Astrocyte (in vitro differentiated cells and primary cell): ENCODE measurements around the gene SH3BP2.

Experiments
- CTCF ChIP-seq: IDR thresholded peaks from 2 replicates; pipeline ENCODE4 v1.5.1; 2011; ENCODE audit warnings: low read depth, mild to moderate bottlenecking, inconsistent platforms, low read length, moderate library complexity; ENCODE audit not compliant: insufficient read depth
- EZH2 ChIP-seq: IDR thresholded peaks from 2 replicates; pipeline ENCODE4 v1.6.1; 2012; ENCODE audit warnings: mild to moderate bottlenecking, low read length, inconsistent platforms; ENCODE audit not compliant: insufficient read depth

- TF ChIP-seq CTCF, result no peak
- no peak for TF ChIP-seq EZH2
Observed at GRCh38 chr4:2804973-2805501, 12.2 kb downstream of the SH3BP2 start.
